ENCODE data around the gene TMEM225B. TPM values are rescaled to one million over a fixed set of nuclear protein-coding genes. Genes with fewer than 3 reads are reported as not detected.
"Not testable (repeated sequence)": the region's sequence is repeated elsewhere in the genome, so short reads cannot be mapped to it uniquely, and the experiment has no call there.

Gene TMEM225B
- 1 to 10 TPM in 1 of 4 donors, under 1 TPM in 3; 0.82 to 1.8 (median 0.89) TPM for total RNA-seq

GRCh38 chr7:99597762-99598501, at the start of gene TMEM225B:
TSS of gene TMEM225B (plus strand) at chr7:99598267. CDS start at chr7:99604389, 6,122 bp downstream.
- no peak for TF ChIP-seq CTCF (IDR thresholded peaks at IDR 0.05)
- no peak for DNase-seq (ENCODE audit: low spot score)
- ATAC-seq (ENCODE audit: low FRiP score) = no peak

- DNase-seq (ENCODE audit: low spot score); ATAC-seq (ENCODE audit: low FRiP score): not testable (repeated sequence)
Measured at GRCh38 chr7:99549545-99549944, 48.5 kb upstream of the TMEM225B start.

GRCh38 chr7:99551334-99551733, 46.7 kb upstream of the TMEM225B start:
- no peak for TF ChIP-seq CTCF (IDR thresholded peaks at IDR 0.05)
- no peak for DNase-seq (ENCODE audit: low spot score)
- ATAC-seq (ENCODE audit: low FRiP score) = peak; percentile 13

GRCh38 chr7:99551767-99552463, 46.2 kb upstream of the TMEM225B start, which contains the start of gene FAM200A:
TSS of gene FAM200A (minus strand) at chr7:99552114. CDS start at chr7:99548407, 3,707 bp downstream.
- ATAC-seq (ENCODE audit: low FRiP score) (peak; percentile 89), DNase-seq (ENCODE audit: low spot score) (peak; percentile 76)
- no peak for TF ChIP-seq CTCF (IDR thresholded peaks at IDR 0.05)

GRCh38 chr7:99553039-99553438, 45.0 kb upstream of the TMEM225B start:
- no peak for TF ChIP-seq CTCF (IDR thresholded peaks at IDR 0.05)
- DNase-seq (ENCODE audit: low spot score) (no peak), ATAC-seq (ENCODE audit: low FRiP score) (no peak)

GRCh38 chr7:99554939-99555338, 43.1 kb upstream of the TMEM225B start:
- no peak for DNase-seq (ENCODE audit: low spot score)
- no peak for TF ChIP-seq CTCF (IDR thresholded peaks at IDR 0.05)
- no peak for ATAC-seq (ENCODE audit: low FRiP score)

GRCh38 chr7:99557196-99557607, 40.9 kb upstream of the TMEM225B start:
- DNase-seq (ENCODE audit: low spot score) (no peak), ATAC-seq (ENCODE audit: low FRiP score) (no peak)
- no peak for TF ChIP-seq CTCF (IDR thresholded peaks at IDR 0.05)

Data from omental fat pad (tissue), 4 donors.